Bronchial epithelial cell (primary cell): ENCODE results near the gene SAMSN1. TPM values are rescaled to one million over a fixed set of nuclear protein-coding genes. Genes with fewer than 3 reads are reported as not detected.
A peak's percentile ranks its signal among the peaks of the same experiment; 100 is the strongest.

Source experiments
- DNase-seq: peaks from one replicate; pipeline ENCODE4 v3.0.0-alpha.2; 2010; ENCODE audit warnings: low read depth
- FAIRE-seq: peaks from 2 replicates; lab custom pipeline; 2011; peaks lifted over from hg19 to GRCh38; lab: Jason Lieb, UNC
- H3K27me3 ChIP-seq: 2 replicates; pipeline ENCODE4 v1.5.1; 2011; ENCODE audit warnings: low read length; ENCODE audit not compliant: control insufficient read depth, insufficient read depth
- H3K36me3 ChIP-seq: 2 replicates; pipeline ENCODE4 v1.5.1; 2011; ENCODE audit warnings: low read length; ENCODE audit not compliant: control insufficient read depth, insufficient read depth
- H3K4me3 ChIP-seq: 2 replicates; pipeline ENCODE4 v1.5.1; 2011; ENCODE audit warnings: mild to moderate bottlenecking, low read depth, low read length, control low read depth
- CTCF ChIP-seq: IDR thresholded peaks from 2 replicates; pipeline ENCODE4 v1.5.1; 2011; ENCODE audit warnings: mild to moderate bottlenecking, moderate library complexity, low read length, control low read depth, inconsistent platforms; ENCODE audit not compliant: insufficient read depth, severe bottlenecking
- total RNA-seq: library from RNA; depleted of rRNA; stranded (reverse); fragments of >200 nt; gene quantifications from 2 replicates; pipeline ENCODE4 v1.2.1, GENCODE V29; 2014

SAMSN1 gene
- total RNA-seq, 1 donor from 2014 or later: under 0.01 TPM

GRCh38 chr21:14486869-14487268, 59.2 kb downstream of the SAMSN1 start:
- no peak for DNase-seq
- no peak overlapping the region for H3K4me3 ChIP-seq
- no peaks in the 10 kb centered on the region for H3K27me3 ChIP-seq
- H3K36me3 ChIP-seq: no peaks in the 10 kb centered on the region
- no peak for FAIRE-seq
- TF ChIP-seq CTCF: no peak

GRCh38 chr21:14484188-14485009, 61.7 kb downstream of the SAMSN1 start:
- FAIRE-seq (no peak), DNase-seq (no peak)
- Histone ChIP-seq H3K4me3 (no peak overlapping the region), H3K36me3 (no peaks in the 10 kb centered on the region), H3K27me3 (no peaks in the 10 kb centered on the region)
- no peak for TF ChIP-seq CTCF

GRCh38 chr21:14483296-14483695, 62.8 kb downstream of the SAMSN1 start:
- FAIRE-seq: no peak
- Histone ChIP-seq H3K27me3 (no peaks in the 10 kb centered on the region), H3K36me3 (no peaks in the 10 kb centered on the region), H3K4me3 (no peak overlapping the region)
- no peak for TF ChIP-seq CTCF
- DNase-seq: no peak

GRCh38 chr21:14482165-14482564, 64.0 kb downstream of the SAMSN1 start:
- H3K27me3 ChIP-seq: no peaks in the 10 kb centered on the region
- no peak overlapping the region for H3K4me3 ChIP-seq
- H3K36me3 ChIP-seq: no peaks in the 10 kb centered on the region
- TF ChIP-seq CTCF: no peak
- FAIRE-seq (no peak), DNase-seq (no peak)

- Histone ChIP-seq H3K4me3 (no peak overlapping the region), H3K36me3 (no peaks in the 10 kb centered on the region), H3K27me3 (no peaks in the 10 kb centered on the region)
- no peak for FAIRE-seq
- no peak for TF ChIP-seq CTCF
- DNase-seq: peak; percentile 56
These were observed 65.6 kb downstream of the SAMSN1 start for GRCh38 chr21:14480411-14481031.
